ENCODE measurements around the gene CASP1. TPM values are rescaled to one million over a fixed set of nuclear protein-coding genes. Genes with fewer than 3 reads are reported as not detected.
"Not testable (repeated sequence)": the region's sequence is repeated elsewhere in the genome, so short reads cannot be mapped to it uniquely, and the experiment has no call there.

CASP1 gene
- total RNA-seq, 2 experiments from 2014 or later: 31.9 to 32.4 TPM

DNA sequence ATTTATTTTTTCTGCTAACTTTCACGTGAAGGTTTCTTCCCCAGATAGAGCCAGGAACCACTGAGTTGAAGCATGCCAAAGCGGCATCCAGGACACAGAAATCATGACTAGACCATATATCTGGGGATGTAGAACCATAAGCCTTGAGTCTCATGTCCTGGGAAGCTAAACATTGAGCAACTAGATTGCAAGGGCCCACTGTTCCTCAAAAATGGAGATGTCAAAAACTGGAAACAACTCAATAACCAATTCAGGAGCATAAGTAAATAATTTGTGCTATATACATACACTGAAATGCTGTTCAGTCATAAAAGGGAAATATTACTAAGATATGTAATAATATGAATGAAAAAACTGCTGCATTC lies 39.2 kb upstream of the CASP1 start:
- H3K4me3 Mint-ChIP-seq: no peak overlapping the region
- ChIA-PET POLR2A (no interaction called here), CTCF (no interaction called here)
- no peak overlapping the region for H3K27ac Mint-ChIP-seq
- ATAC-seq: no peak
- intact Hi-C loops (cut with micrococcal nuclease): no loop called here
- no peak for DNase-seq
- TF ChIP-seq, protein P1, sequence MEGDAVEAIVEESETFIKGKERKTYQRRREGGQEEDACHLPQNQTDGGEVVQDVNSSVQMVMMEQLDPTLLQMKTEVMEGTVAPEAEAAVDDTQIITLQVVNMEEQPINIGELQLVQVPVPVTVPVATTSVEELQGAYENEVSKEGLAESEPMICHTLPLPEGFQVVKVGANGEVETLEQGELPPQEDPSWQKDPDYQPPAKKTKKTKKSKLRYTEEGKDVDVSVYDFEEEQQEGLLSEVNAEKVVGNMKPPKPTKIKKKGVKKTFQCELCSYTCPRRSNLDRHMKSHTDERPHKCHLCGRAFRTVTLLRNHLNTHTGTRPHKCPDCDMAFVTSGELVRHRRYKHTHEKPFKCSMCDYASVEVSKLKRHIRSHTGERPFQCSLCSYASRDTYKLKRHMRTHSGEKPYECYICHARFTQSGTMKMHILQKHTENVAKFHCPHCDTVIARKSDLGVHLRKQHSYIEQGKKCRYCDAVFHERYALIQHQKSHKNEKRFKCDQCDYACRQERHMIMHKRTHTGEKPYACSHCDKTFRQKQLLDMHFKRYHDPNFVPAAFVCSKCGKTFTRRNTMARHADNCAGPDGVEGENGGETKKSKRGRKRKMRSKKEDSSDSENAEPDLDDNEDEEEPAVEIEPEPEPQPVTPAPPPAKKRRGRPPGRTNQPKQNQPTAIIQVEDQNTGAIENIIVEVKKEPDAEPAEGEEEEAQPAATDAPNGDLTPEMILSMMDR (IDR thresholded peaks at IDR 0.05): no peak
- peaks cover 3% of the 10 kb centered on the region for H3K27me3 Mint-ChIP-seq
- peaks cover 18% of the 10 kb centered on the region for H3K4me1 Mint-ChIP-seq (ENCODE audit: low read depth)
- no peaks in the 10 kb centered on the region for H3K36me3 Mint-ChIP-seq (ENCODE audit: low read depth)
- no peaks in the 10 kb centered on the region for H3K9me3 Mint-ChIP-seq

DNA sequence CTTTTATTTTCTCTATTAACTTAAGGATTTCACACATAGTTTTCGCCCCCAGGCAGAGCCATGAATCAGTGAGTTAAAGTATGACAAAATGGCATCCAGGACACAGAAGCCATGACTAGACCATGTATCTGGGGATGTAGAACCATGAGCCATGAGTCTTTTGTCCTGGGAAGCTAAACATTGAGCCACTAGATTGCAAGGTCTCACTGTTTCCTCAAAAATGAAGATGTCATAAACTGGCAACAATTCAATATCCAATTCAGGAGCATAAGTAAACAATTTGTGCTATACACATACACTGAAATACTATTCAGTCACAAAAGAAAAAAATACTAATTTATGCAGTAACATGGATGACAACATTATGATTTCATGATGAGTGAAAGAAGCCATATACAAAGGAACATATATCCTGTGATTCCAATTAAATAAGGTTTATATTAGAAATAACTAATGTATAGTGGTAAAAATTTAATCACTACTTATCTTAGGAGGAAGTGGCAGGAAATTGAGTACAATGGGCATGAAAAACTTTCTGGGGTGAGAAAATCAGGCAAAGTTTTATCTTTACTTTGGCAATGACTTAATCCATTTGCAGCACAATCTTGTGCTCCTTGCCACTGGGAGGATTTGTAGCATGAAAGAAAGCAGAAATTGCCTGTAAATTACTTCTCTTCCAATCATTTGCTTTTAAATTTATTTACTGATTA lies 38.7 kb upstream of the CASP1 start:
- H3K27ac Mint-ChIP-seq: no peak overlapping the region
- no peak for ATAC-seq

DNA sequence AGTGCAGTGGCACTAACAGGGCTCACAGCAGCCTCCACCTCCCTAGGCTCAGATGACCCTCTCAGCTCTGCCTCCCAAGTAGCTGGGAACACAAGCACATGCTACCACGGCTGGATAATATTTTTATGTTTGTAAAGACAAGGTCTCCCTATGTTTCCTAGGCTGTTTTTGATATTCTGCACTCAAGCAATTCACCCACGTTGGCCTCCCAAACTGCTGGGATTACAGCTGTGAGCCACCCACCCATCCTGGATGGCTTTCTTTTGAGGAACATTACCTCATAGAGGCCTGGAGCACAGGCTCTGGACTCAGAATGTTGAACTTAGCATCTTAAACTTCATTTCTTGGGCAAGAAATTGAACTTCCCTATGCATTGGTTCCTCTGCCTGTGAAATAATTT lies 37.1 kb upstream of the CASP1 start:
- peaks cover 13% of the 10 kb centered on the region for H3K4me1 Mint-ChIP-seq (ENCODE audit: low read depth)
- DNase-seq; H3K27ac Mint-ChIP-seq; ATAC-seq; H3K9me3 Mint-ChIP-seq; H3K36me3 Mint-ChIP-seq (ENCODE audit: low read depth); intact Hi-C loops (cut with micrococcal nuclease); H3K27me3 Mint-ChIP-seq; CTCF ChIA-PET; H3K4me3 Mint-ChIP-seq; POLR2A ChIA-PET: not testable (repeated sequence)

More for the DNA sequence above, 38.7 kb upstream of the CASP1 start:
- Mint-ChIP-seq H3K4me3 (no peak overlapping the region), H3K36me3 (ENCODE audit: low read depth) (no peaks in the 10 kb centered on the region), H3K27me3 (peaks cover 3% of the 10 kb centered on the region), H3K4me1 (ENCODE audit: low read depth) (peaks cover 18% of the 10 kb centered on the region), H3K9me3 (no peaks in the 10 kb centered on the region)
- intact Hi-C loops (cut with micrococcal nuclease): no loop called here
- TF ChIP-seq, protein P1 (IDR thresholded peaks at IDR 0.05): no peak
- POLR2A ChIA-PET: no interaction called here
- CTCF ChIA-PET: no interaction called here
- no peak for DNase-seq

DNA sequence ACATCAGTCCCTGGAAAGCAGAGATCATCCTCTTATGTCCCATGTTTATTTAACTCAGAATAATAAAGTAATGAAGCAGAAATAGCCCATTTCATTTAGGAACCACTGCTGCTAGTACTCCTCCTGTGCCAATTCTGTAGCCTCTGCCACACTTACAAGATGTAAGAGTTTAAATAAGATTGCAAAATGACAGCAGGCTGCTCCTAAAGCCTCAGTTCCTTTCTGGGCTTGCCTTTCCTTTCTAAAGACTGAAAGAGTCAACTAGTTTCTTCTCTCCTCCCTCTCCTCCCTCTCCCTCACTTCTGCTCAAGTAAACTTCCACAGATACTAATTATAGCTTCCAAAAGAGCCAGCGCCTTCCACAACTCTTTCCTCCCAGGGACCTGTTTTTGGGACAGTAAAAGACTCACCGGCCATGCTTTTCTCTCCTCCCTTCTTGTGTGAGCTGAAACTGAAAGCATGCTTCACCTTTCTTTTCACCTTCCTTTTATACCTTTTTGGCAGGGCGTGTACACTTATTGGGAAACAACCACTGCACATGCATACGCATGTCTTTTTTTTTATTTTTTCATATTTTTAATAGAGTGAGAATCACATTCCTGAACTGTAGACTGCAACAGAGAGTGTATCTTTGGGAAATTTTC lies 36.3 kb upstream of the CASP1 start:
- POLR2A ChIA-PET: no interaction called here
- Mint-ChIP-seq H3K36me3 (ENCODE audit: low read depth) (no peaks in the 10 kb centered on the region), H3K27me3 (no peaks in the 10 kb centered on the region), H3K4me1 (ENCODE audit: low read depth) (peaks cover 13% of the 10 kb centered on the region), H3K27ac (peak overlapping the region; percentile 43), H3K9me3 (no peaks in the 10 kb centered on the region), H3K4me3 (peak overlapping the region; percentile 38)
- CTCF ChIA-PET: no interaction called here
- DNase-seq (no peak), ATAC-seq (no peak)
- TF ChIP-seq, protein P1 (IDR thresholded peaks at IDR 0.05): no peak
- intact Hi-C loops (cut with micrococcal nuclease): no loop called here

DNA sequence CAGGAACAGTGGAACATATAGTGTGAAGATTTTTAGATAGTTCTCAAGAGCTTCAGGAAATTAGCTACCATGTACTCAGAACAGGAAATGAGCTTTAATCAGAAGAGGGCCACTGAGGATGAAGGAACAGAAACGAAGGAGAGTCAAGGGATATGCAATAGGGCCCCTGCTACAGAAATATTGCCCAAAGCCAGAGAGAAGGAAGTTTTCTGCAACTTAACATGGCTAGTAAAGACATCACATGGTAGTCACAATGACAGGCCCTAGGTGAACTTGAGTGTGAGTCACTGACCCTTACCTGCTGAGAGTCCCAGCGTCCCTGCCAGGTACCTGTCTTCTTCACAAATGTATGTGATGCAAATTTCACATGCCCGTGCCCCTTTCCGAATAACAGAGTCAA lies 35.4 kb upstream of the CASP1 start:
- Mint-ChIP-seq H3K4me3 (peak overlapping the region; percentile 38), H3K36me3 (ENCODE audit: low read depth) (no peaks in the 10 kb centered on the region), H3K27ac (no peak overlapping the region), H3K9me3 (no peaks in the 10 kb centered on the region), H3K27me3 (no peaks in the 10 kb centered on the region), H3K4me1 (ENCODE audit: low read depth) (peaks cover 13% of the 10 kb centered on the region)
- ChIA-PET CTCF (no interaction called here), POLR2A (no interaction called here)
- intact Hi-C loops (cut with micrococcal nuclease): no loop called here
- TF ChIP-seq, protein P1 (IDR thresholded peaks at IDR 0.05): no peak
- DNase-seq (no peak), ATAC-seq (peak; percentile 24)

DNA sequence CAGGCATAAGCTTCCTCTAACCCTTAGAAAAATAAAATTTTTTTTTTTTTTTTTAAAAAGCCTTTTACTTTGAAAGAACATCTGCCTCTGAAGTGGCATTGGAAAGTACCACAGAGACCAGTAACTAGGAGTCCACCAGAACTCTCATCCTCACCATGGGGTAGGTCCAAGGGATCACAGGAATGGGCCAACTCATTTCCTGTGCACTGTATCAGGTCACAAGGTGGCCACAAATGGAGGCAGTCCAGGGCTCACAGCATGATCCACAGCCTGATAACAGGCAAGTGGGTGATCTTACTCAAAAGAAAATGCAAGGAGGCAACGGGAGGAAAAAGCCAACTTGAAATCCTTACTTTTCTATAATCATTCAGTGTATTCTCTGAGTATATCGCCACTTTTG lies 34.8 kb upstream of the CASP1 start:
- intact Hi-C loops (cut with micrococcal nuclease); CTCF ChIA-PET; POLR2A ChIA-PET; H3K27me3 Mint-ChIP-seq; H3K9me3 Mint-ChIP-seq; ATAC-seq; DNase-seq; H3K4me3 Mint-ChIP-seq; H3K36me3 Mint-ChIP-seq (ENCODE audit: low read depth); H3K27ac Mint-ChIP-seq: not testable (repeated sequence)
- peaks cover 13% of the 10 kb centered on the region for H3K4me1 Mint-ChIP-seq (ENCODE audit: low read depth)

DNA sequence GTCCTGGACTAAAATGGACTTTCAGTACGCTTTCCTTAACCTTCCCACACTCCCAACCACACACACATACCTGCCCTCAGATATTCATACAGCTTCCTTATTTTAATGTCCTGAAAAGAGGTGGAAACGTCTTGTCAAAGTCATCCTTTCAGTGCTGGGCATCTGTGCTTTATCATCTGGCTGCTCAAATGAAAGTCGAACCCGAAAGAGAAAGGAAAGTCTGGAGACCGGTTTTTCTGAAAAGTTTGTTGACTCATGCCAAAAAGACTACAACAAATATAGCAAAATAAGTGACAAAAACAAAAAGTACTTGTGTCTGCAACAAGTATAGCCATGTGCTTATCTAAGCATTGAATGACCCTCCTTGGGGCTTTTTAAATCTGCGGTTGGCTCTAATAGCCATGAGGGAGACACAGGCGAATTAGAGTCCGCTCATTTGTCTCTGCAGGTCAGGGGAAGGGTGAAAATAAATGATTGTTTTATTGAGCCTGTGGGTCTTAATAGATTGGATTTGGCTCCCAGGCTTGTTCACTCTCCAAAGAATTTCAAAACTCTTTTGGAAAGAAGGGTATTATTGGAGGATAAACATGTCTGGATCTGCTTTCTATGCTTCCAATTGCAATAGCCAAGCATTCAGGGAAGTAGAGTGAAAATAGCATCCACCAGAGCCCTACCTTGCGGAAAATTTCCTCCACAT lies 28.4 kb upstream of the CASP1 start:
- H3K36me3 Mint-ChIP-seq (ENCODE audit: low read depth); CTCF ChIA-PET; H3K27me3 Mint-ChIP-seq; H3K27ac Mint-ChIP-seq; H3K4me3 Mint-ChIP-seq; H3K9me3 Mint-ChIP-seq; ATAC-seq; POLR2A ChIA-PET; intact Hi-C loops (cut with micrococcal nuclease); DNase-seq; H3K4me1 Mint-ChIP-seq (ENCODE audit: low read depth): not testable (repeated sequence)
